Measurements from ENCODE around the gene PGS1.

- TF ChIP-seq POLR2A (IDR thresholded peaks at IDR 0.05) (no peak), CTCF (IDR thresholded peaks at IDR 0.05) (no peak), EP300 (IDR thresholded peaks at IDR 0.05) (no peak), POLR2AphosphoS5 (IDR thresholded peaks at IDR 0.05) (no peak)
These were observed 91.0 kb downstream of the PGS1 start for GRCh38 chr17:78469443-78469842.

All from stomach (tissue), 4 donors.